GM12892 (cell line): ENCODE data around the gene ACTL7A.

ENCODE experiments used
- POLR2A ChIP-seq: IDR thresholded peaks from 2 replicates; pipeline ENCODE4 v1.6.1; 2011; ENCODE audit warnings: low read depth, low read length, control low read depth
- POLR2AphosphoS5 ChIP-seq: IDR thresholded peaks from 2 replicates; pipeline ENCODE4 v1.6.1; 2011; ENCODE audit warnings: low read depth, low read length, control low read depth

- TF ChIP-seq POLR2A = no peak
- TF ChIP-seq POLR2AphosphoS5 = no peak
These were observed 1.8 kb downstream of the ACTL7A start for GRCh38 chr9:108863891-108864290.
